Keratinocyte (primary cell): ENCODE results near the gene FOXC1. TPM values are rescaled to one million over a fixed set of nuclear protein-coding genes. Genes with fewer than 3 reads are reported as not detected.

Experiments
- DNase-seq: peaks from one replicate; pipeline ENCODE4 v3.0.0-alpha.2; 2011; ENCODE audit warnings: low read depth, missing footprints, low spot score
- FAIRE-seq: peaks from 2 replicates; lab custom pipeline; 2011; peaks lifted over from hg19 to GRCh38; lab: Jason Lieb, UNC
- H2AFZ ChIP-seq: 2 replicates; pipeline ENCODE4 v1.6.0; 2012; ENCODE audit warnings: low read length, control low read depth, inconsistent platforms; ENCODE audit not compliant: control insufficient read depth
- H3K27ac ChIP-seq: 2 replicates; pipeline ENCODE4 v1.5.1; 2011; ENCODE audit warnings: low read length; ENCODE audit not compliant: control insufficient read depth, insufficient read depth
- H3K27me3 ChIP-seq: 3 replicates; pipeline ENCODE4 v1.6.0; 2011; ENCODE audit warnings: low read length; ENCODE audit not compliant: control insufficient read depth, insufficient read depth; ENCODE audit errors: extremely low read depth
- H3K36me3 ChIP-seq, 2 experiments: 2 replicates in 1 of 2; 3 replicates in 1 of 2; pipeline ENCODE4 v1.5.1; 2011; ENCODE audit warnings: low read length in 2 of 2, mild to moderate bottlenecking in 1 of 2; ENCODE audit not compliant: control insufficient read depth in 2 of 2, insufficient read depth in 2 of 2; ENCODE audit errors: extremely low read depth in 1 of 2
- H3K4me1 ChIP-seq: 3 replicates; pipeline ENCODE4 v1.5.1; 2011; ENCODE audit warnings: low read length; ENCODE audit not compliant: control insufficient read depth, insufficient read depth; ENCODE audit errors: extremely low read depth
- H3K4me2 ChIP-seq: 3 replicates; pipeline ENCODE4 v1.6.0; 2011; ENCODE audit warnings: low read depth, low read length; ENCODE audit not compliant: control insufficient read depth, insufficient read depth; ENCODE audit errors: extremely low read depth
- H3K4me3 ChIP-seq, 3 experiments: fragments of 200-600 bp in 1 of 3; sonication (generic) in 1 of 3; 2 replicates in 2 of 3; 3 replicates in 1 of 3; pipeline ENCODE4 v1.5.1; 2011 to 2016; ENCODE audit warnings: low read length in 3 of 3, mild to moderate bottlenecking in 3 of 3, control low read depth in 2 of 3, inconsistent platforms in 1 of 3, low read depth in 1 of 3, mixed read lengths in 1 of 3, mixed run types in 1 of 3, moderate library complexity in 1 of 3; ENCODE audit not compliant: control insufficient read depth in 2 of 3, insufficient read depth in 2 of 3; ENCODE audit errors: extremely low read depth in 1 of 3
- H3K79me2 ChIP-seq: 2 replicates; pipeline ENCODE4 v1.6.0; 2012; ENCODE audit warnings: low read length; ENCODE audit not compliant: control insufficient read depth, insufficient read depth
- H3K9ac ChIP-seq: 3 replicates; pipeline ENCODE4 v1.6.0; 2011; ENCODE audit warnings: low read length; ENCODE audit not compliant: control insufficient read depth, insufficient read depth; ENCODE audit errors: extremely low read depth
- H3K9me1 ChIP-seq: 3 replicates; pipeline ENCODE4 v1.6.0; 2011; ENCODE audit warnings: low read length; ENCODE audit not compliant: control insufficient read depth, insufficient read depth; ENCODE audit errors: extremely low read depth
- H3K9me3 ChIP-seq: 2 replicates; pipeline ENCODE4 v1.5.1; 2012; ENCODE audit warnings: low read depth, low read length; ENCODE audit not compliant: control insufficient read depth
- H4K20me1 ChIP-seq: 3 replicates; pipeline ENCODE4 v1.6.0; 2011; ENCODE audit warnings: low read length; ENCODE audit not compliant: control insufficient read depth, insufficient read depth; ENCODE audit errors: extremely low read depth
- CTCF ChIP-seq, 3 experiments: IDR thresholded peaks in 1 of 3; conservative IDR thresholded peaks in 1 of 3; optimal IDR thresholded peaks in 1 of 3; 2 replicates in 2 of 3; 3 replicates in 1 of 3; pipeline versions ENCODE3 to v1.5.1; 2011; ENCODE audit warnings: low read length in 3 of 3, mild to moderate bottlenecking in 3 of 3, moderate library complexity in 2 of 3, control low read depth in 1 of 3, inconsistent platforms in 1 of 3; ENCODE audit not compliant: insufficient read depth in 2 of 3; ENCODE audit errors: extremely low read depth in 1 of 3
- EZH2 ChIP-seq: IDR thresholded peaks from one replicate; pipeline ENCODE4 v1.6.1; 2012; ENCODE audit warnings: inconsistent platforms, mild to moderate bottlenecking, low read length, moderate library complexity
- dilution Hi-C: fragments of 300-500 bp; cut with MboI; formaldehyde crosslinking; loops from one replicate; pipeline ENCODE4 v1.7.0; 2020; ENCODE audit warnings: low sequenced_read_pairs; ENCODE audit not compliant: extremely low pct_ligation_motif_present
- polyA plus RNA-seq, 5 experiments: library from polyadenylated mRNA; depleted of rRNA in 3 of 5; stranded (reverse) in 3 of 5; stranded (forward) in 1 of 5; unstranded in 1 of 5; fragments of >200 nt; gene quantifications; 1 replicate in 1 of 5; 2 replicates in 3 of 5; 3 replicates in 1 of 5; pipeline versions ENCODE4 v1.2.1 to v1.2.3, GENCODE V29; 2011 to 2012; ENCODE audit warnings: missing spikeins in 2 of 5, low read depth in 1 of 5, low replicate concordance in 1 of 5

Gene FOXC1
- polyA plus RNA-seq, 1 donor (not counting 4 experiments of a cell fraction or from before 2014, with no cell fraction given), result 4.3 TPM

- no peak overlapping the region for H3K4me2 ChIP-seq
- dilution Hi-C loops, result no loop called here
- no peak overlapping the region for H3K27ac ChIP-seq
- no peak overlapping the region for H3K9ac ChIP-seq
- no peaks in the 10 kb centered on the region for H3K9me1 ChIP-seq
- no peaks in the 10 kb centered on the region for H3K27me3 ChIP-seq
- no peaks in the 10 kb centered on the region for H4K20me1 ChIP-seq
- H3K79me2 ChIP-seq, result peaks cover 29% of the 10 kb centered on the region
- TF ChIP-seq CTCF (optimal IDR thresholded peaks at IDR 0.05 in 1 of 3, IDR thresholded peaks at IDR 0.05 in 1 of 3, conservative IDR thresholded peaks at IDR 0.05 in 1 of 3; ENCODE audit: extremely low read depth in 1 of 3, insufficient read depth in 2 of 3, low read length in 3 of 3), result no peak
- TF ChIP-seq EZH2, result no peak
- FAIRE-seq (no peak), DNase-seq (no peak)
- peaks cover 12% of the 10 kb centered on the region for H3K4me1 ChIP-seq
- H2AFZ ChIP-seq, result no peak overlapping the region
- H3K4me3 ChIP-seq, result no peak overlapping the region
- H3K36me3 ChIP-seq, result no peaks in the 10 kb centered on the region
- no peaks in the 10 kb centered on the region for H3K9me3 ChIP-seq
These were observed 7.2 kb downstream of the FOXC1 start for GRCh38 chr6:1616701-1617463.

GRCh38 chr6:1617466-1618310, 8.0 kb downstream of the FOXC1 start:
- Histone ChIP-seq H3K9me1 (no peaks in the 10 kb centered on the region), H3K9ac (no peak overlapping the region), H3K4me3 (no peak overlapping the region), H3K79me2 (peaks cover 21% of the 10 kb centered on the region), H3K27ac (no peak overlapping the region), H3K4me1 (peaks cover 8% of the 10 kb centered on the region), H3K4me2 (no peak overlapping the region), H4K20me1 (no peaks in the 10 kb centered on the region), H3K36me3 (no peaks in the 10 kb centered on the region), H3K9me3 (no peaks in the 10 kb centered on the region), H3K27me3 (no peaks in the 10 kb centered on the region), H2AFZ (no peak overlapping the region)
- TF ChIP-seq CTCF (optimal IDR thresholded peaks at IDR 0.05 in 1 of 3, IDR thresholded peaks at IDR 0.05 in 1 of 3, conservative IDR thresholded peaks at IDR 0.05 in 1 of 3; ENCODE audit: extremely low read depth in 1 of 3, insufficient read depth in 2 of 3, low read length in 3 of 3) (no peak), EZH2 (no peak)
- DNase-seq (no peak), FAIRE-seq (no peak)
- dilution Hi-C loops, result no loop called here
